T-helper 1 cell treated with Interleukin-12 subunit alpha and Interleukin-12 subunit beta and Interleukin-4 antibody, amounts not matched to agents 30 μg/mL and 1 μg/mL, for 36 hours (primary cell): ENCODE measurements around the gene ZIC1.

Experiments
- H3K27ac Mint-ChIP-seq: one replicate; pipeline ENCODE4 v1.8.0; 2021; ENCODE audit warnings: mild to moderate bottlenecking, mixed read lengths
- H3K27me3 Mint-ChIP-seq: one replicate; pipeline ENCODE4 v1.8.0; 2021; ENCODE audit warnings: low read depth, mixed read lengths
- H3K36me3 Mint-ChIP-seq: one replicate; pipeline ENCODE4 v1.8.0; 2021; ENCODE audit warnings: low read depth, mixed read lengths
- H3K4me1 Mint-ChIP-seq: one replicate; pipeline ENCODE4 v1.8.0; 2021; ENCODE audit warnings: low read depth, mixed read lengths
- H3K4me3 Mint-ChIP-seq: one replicate; pipeline ENCODE4 v1.8.0; 2021; ENCODE audit warnings: mild to moderate bottlenecking, moderate library complexity, mixed read lengths
- H3K9me3 Mint-ChIP-seq: one replicate; pipeline ENCODE4 v1.8.0; 2021; ENCODE audit warnings: mixed read lengths

ZIC1 gene

DNA sequence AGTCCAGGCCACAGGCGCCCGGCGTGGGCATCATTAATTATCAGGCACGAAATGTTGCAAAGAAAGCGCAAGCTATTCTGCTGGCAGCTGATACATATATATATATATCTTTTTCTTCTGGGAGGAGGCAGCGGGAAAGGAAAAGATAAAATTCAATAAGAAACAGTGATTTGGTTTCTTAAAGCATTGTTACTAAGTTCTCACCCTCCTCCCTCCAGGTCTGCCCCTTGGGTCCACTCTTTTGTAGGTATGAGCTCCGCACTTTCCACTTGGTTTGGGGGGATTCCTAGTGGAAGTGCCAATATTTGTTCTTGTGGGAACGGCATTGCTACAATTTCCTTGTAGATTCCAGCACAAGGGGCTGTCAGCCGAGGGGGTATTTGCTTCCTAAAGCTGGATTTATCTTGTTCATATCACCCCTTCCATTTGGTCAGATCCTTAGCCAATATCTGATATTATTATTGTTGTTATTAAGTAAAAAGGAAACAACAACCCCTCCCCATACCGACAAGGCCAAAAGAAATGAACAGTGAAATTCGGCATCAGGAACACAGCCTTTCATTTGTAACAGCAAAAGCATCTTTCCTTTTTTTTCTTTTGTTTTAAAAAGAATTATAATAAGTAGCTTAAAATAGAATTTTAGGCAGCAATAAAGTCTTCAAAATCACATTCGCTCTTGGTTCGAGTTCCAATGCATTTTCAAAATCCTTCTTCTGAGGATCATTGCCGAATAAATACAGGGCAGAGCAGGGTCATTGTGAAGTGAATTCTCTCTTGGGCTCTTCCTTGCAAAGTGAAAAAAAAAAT is 15.6 kb downstream of the ZIC1 start:
- Mint-ChIP-seq H3K36me3 (no peaks in the 10 kb centered on the region), H3K9me3 (peaks cover 6% of the 10 kb centered on the region), H3K4me1 (no peaks in the 10 kb centered on the region), H3K4me3 (no peak overlapping the region), H3K27me3 (peaks cover 54% of the 10 kb centered on the region), H3K27ac (no peak overlapping the region)

DNA sequence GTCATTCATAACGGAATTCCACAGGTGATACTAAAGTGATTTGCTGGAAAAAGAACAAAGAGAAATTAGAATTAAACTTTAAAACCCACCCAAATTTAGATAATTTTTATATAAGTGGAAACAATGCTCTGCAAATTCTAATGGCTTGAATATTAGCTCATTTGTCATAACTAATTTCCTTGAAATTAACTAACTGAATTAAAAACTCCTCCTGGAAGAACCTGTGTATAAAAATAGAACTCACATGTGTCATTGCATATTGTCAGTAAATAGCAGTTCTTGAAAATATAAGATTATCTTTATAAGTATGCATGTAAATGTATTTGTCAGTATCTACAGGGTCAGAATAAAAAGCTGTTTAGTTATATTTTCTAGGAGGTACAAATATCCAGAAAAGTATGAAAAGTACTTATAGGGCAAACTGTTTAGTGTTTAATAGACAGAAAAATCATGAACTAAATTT is 16.3 kb downstream of the ZIC1 start:
- Mint-ChIP-seq H3K9me3 (peaks cover 6% of the 10 kb centered on the region), H3K36me3 (no peaks in the 10 kb centered on the region), H3K27ac (no peak overlapping the region), H3K4me1 (no peaks in the 10 kb centered on the region), H3K4me3 (no peak overlapping the region), H3K27me3 (peaks cover 48% of the 10 kb centered on the region)

DNA sequence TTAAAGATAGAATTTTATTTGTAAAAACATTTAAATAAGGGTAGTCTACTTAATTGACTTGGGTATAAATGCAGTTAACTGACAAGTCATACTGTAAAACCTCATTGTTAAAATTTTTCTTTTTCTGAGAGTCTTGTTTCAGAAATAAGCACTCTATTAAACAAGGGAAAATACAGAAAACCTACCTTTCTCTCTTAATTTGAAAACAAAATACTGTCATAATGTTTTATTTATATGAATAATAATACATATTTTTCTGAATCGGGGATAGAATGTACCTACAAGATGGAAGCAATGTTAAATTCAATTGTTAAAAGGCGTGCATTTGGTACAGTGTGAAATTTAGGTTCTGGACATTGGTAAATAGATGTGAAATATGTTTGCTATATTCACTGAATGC is 17.8 kb downstream of the ZIC1 start:
- no peaks in the 10 kb centered on the region for H3K4me1 Mint-ChIP-seq
- H3K36me3 Mint-ChIP-seq: no peaks in the 10 kb centered on the region
- H3K4me3 Mint-ChIP-seq: no peak overlapping the region
- peaks cover 6% of the 10 kb centered on the region for H3K9me3 Mint-ChIP-seq
- no peak overlapping the region for H3K27ac Mint-ChIP-seq
- peaks cover 36% of the 10 kb centered on the region for H3K27me3 Mint-ChIP-seq

DNA sequence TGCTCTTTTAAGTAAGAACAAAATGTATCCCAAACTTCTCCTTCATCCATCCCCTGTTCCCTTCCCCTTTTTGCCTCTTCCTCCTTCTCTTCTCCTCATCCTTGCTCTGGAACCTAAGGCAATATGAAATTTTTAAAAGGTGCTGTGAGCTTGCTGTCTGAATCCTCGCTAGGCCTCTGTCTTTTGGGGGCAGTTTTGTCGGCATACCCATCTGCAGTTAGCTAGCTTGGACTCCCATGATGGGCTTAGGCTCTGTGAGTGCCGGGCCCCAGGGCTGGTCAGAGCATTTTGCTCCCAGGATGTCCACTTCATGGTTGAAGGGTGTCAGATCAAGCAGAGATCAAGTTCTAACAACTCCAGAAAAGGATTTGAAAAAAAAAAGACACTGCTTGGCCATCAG is 18.6 kb downstream of the ZIC1 start:
- H3K27ac Mint-ChIP-seq: no peak overlapping the region
- no peak overlapping the region for H3K4me3 Mint-ChIP-seq
- no peaks in the 10 kb centered on the region for H3K36me3 Mint-ChIP-seq
- no peaks in the 10 kb centered on the region for H3K4me1 Mint-ChIP-seq
- H3K27me3 Mint-ChIP-seq: peaks cover 28% of the 10 kb centered on the region
- peaks cover 1% of the 10 kb centered on the region for H3K9me3 Mint-ChIP-seq

DNA sequence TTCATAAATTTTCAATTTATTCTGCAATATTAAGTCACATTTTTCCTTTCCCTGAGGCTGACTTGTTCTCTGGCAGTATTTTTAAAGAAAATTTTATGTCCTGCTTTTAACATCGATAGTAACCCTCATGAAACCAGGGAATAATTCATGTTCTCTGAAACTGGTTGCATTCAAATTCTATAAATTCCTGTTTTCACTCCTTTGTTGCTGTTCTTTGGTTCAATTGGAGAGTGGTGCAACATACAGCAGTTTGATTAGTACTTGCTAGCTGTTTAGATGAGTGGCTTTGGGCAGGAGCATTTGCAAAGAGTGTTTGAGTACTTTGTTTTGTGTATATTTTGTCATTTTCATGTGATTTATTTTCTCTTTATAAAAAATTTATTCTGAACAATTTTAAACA is 19.2 kb downstream of the ZIC1 start:
- no peak overlapping the region for H3K27ac Mint-ChIP-seq
- no peaks in the 10 kb centered on the region for H3K4me1 Mint-ChIP-seq
- H3K4me3 Mint-ChIP-seq: no peak overlapping the region
- no peaks in the 10 kb centered on the region for H3K36me3 Mint-ChIP-seq
- no peaks in the 10 kb centered on the region for H3K9me3 Mint-ChIP-seq
- peaks cover 22% of the 10 kb centered on the region for H3K27me3 Mint-ChIP-seq

DNA sequence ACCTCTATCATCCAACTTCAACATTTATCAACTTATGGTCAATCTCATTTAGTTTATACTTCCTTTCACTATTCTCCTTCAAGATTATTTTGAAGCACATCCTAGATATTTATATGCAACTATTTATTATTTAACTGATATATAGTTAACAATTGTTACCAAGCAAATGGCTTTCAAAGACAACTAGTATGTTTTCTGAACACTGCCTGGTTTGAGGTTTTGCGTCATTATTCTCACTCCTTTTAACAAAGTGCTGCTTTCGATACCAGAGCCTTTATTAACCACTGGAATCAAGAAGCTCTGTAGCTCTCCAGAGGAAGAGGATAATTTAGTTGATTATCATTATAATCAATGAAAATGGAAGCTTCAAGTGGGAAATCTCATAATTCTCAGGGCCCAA is 19.6 kb downstream of the ZIC1 start:
- no peaks in the 10 kb centered on the region for H3K9me3 Mint-ChIP-seq
- no peak overlapping the region for H3K27ac Mint-ChIP-seq
- H3K27me3 Mint-ChIP-seq: peaks cover 18% of the 10 kb centered on the region
- H3K4me1 Mint-ChIP-seq: no peaks in the 10 kb centered on the region
- H3K36me3 Mint-ChIP-seq: no peaks in the 10 kb centered on the region
- no peak overlapping the region for H3K4me3 Mint-ChIP-seq

DNA sequence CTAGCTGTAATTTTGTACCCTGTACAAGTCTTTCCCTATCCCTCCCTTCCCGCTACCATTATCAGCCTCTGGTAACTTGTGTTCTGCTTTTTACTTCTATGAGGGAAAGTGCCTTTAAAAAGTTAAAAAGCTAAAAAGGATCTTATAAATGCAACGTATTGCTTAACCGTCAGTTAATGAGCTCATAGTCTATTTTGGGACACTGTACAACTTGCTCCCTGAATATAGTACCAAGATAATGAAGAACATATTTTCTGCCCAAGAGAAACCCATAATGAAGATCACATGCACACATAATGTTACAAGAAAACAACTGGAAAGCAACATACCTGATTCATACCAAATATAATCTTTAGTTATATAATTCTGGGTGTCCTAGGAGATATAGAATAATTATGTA is 22.6 kb downstream of the ZIC1 start:
- H3K27me3 Mint-ChIP-seq: peaks cover 3% of the 10 kb centered on the region
- no peaks in the 10 kb centered on the region for H3K4me1 Mint-ChIP-seq
- H3K9me3 Mint-ChIP-seq: no peaks in the 10 kb centered on the region
- no peaks in the 10 kb centered on the region for H3K36me3 Mint-ChIP-seq
- no peak overlapping the region for H3K27ac Mint-ChIP-seq
- no peak overlapping the region for H3K4me3 Mint-ChIP-seq

DNA sequence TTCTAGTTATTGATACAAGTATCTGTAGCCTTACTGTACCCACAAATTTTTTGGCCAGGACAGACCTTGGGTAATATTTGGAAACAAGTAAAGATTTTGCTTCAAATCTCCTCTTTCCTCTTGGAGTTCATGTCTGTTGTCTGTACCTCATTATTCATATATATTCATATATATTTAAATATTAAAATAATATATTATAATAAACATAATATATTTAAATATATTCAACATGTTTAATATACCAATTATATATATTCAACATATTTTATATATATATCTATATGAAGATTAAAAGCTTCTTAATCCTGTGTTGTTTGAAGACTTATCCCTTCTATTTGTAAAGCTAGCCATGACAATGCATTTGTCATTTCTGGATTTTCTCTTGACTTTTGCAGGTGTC is 38.1 kb downstream of the ZIC1 start:
- Mint-ChIP-seq H3K4me3 (no peak overlapping the region), H3K4me1 (no peaks in the 10 kb centered on the region), H3K36me3 (no peaks in the 10 kb centered on the region), H3K27me3 (no peaks in the 10 kb centered on the region), H3K9me3 (no peaks in the 10 kb centered on the region), H3K27ac (no peak overlapping the region)

DNA sequence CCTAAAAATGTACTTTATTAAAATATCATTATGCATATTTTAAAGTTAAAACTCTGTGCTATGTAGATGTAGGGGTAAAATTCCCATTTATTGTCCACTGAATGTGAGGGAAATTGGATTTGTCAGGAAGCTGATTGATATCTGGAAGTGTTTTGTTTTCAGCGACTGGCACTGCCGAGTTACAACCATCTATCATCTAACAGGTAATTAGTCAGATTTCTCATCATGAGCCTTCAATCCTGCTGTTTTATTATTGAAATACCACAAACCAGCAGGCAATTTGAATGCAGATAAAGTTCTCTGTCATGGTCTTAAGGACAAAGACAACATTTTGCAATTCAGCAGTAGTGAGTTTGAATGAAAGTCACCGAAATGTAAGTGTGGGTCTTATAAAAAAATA is 40.5 kb downstream of the ZIC1 start:
- Mint-ChIP-seq H3K27ac (no peak overlapping the region), H3K9me3 (no peaks in the 10 kb centered on the region), H3K4me3 (no peak overlapping the region), H3K36me3 (no peaks in the 10 kb centered on the region), H3K4me1 (no peaks in the 10 kb centered on the region), H3K27me3 (no peaks in the 10 kb centered on the region)

DNA sequence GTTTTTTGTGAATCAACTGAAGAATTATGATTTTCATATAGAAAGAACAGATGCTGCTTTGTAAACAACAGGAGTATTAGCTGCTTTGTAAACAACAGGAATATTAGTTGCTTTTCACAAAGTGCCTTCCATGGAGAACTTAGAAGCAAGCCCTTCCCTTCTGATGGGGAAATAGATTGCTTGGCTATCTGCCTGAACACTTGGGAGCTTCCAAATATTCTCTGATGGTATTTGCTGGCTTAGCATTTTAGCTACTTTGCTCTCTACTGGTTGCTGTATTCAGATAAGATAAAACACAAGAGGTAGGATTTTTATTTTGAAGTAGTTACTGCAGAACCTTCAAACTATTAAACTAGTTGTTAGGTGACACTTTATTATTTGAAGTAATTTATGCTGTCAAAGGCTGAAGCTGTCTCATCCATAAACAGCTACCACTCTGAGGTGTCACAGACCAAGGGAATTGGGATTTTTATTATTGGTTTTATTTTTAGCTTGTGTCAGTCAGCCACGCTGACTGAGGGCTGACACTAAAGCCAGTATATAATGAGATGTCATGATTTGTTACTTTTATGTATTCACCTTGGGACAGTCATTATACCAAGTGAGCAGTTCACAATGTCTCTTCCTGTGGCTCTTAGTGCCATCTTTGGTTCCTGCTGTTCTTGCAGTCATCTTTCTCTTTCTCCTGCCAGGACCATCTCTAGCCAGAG is 50.0 kb downstream of the ZIC1 start:
- Mint-ChIP-seq H3K9me3 (no peaks in the 10 kb centered on the region), H3K4me3 (no peak overlapping the region), H3K4me1 (no peaks in the 10 kb centered on the region)

DNA sequence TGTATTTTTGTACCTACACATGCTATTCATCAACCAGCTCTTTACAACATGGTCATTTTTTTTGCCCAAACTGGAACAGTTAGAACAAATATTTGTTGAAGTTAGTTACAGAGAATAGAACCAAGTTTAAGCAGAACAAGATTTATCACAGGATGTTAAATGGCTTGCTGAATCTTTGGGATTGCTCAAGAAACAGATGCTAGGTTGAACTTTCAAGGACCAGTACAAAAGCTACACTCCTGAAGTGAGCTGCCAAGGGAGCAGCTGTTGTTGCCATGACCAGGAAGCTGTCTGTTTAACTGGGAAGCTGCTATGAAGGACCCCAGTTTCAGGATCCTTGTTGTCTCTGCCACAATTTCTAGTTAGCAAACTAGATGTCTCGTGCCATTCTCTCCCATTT is 53.7 kb downstream of the ZIC1 start:
- Mint-ChIP-seq H3K9me3 (no peaks in the 10 kb centered on the region), H3K4me1 (no peaks in the 10 kb centered on the region), H3K4me3 (no peak overlapping the region), H3K36me3 (no peaks in the 10 kb centered on the region), H3K27ac (no peak overlapping the region), H3K27me3 (no peaks in the 10 kb centered on the region)

More for the DNA sequence above, 50.0 kb downstream of the ZIC1 start:
- no peaks in the 10 kb centered on the region for H3K27me3 Mint-ChIP-seq
- H3K36me3 Mint-ChIP-seq: no peaks in the 10 kb centered on the region
- no peak overlapping the region for H3K27ac Mint-ChIP-seq
